ENCODE data around the gene ANKRD23.
A peak's percentile ranks its signal among the peaks of the same experiment; 100 is the strongest.

ANKRD23 gene

GRCh38 chr2:96839875-96840850 lies 3.7 kb downstream of the ANKRD23 start:
- DNase-seq (ENCODE audit: extremely low read depth in 1 of 2, low read depth in 1 of 2): no peak

- DNase-seq (ENCODE audit: extremely low read depth in 1 of 2, low read depth in 1 of 2): peak; percentile 56 to 75
Observed at GRCh38 chr2:96839293-96839874, 4.4 kb downstream of the ANKRD23 start.

GRCh38 chr2:96838345-96839292 lies 5.2 kb downstream of the ANKRD23 start:
- DNase-seq (ENCODE audit: extremely low read depth in 1 of 2, low read depth in 1 of 2): no peak

GRCh38 chr2:96837575-96837974 lies 6.2 kb downstream of the ANKRD23 start:
- DNase-seq (ENCODE audit: extremely low read depth in 1 of 2, low read depth in 1 of 2): no peak

- no peak for DNase-seq (ENCODE audit: extremely low read depth in 1 of 2, low read depth in 1 of 2)
Observed at GRCh38 chr2:96835830-96836229, 8.0 kb downstream of the ANKRD23 start.

- DNase-seq (ENCODE audit: extremely low read depth in 1 of 2, low read depth in 1 of 2): no peak
Observed at GRCh38 chr2:96832754-96833507, 10.9 kb downstream of the ANKRD23 start.

GRCh38 chr2:96832408-96832753 lies 11.4 kb downstream of the ANKRD23 start:
- no peak for DNase-seq (ENCODE audit: extremely low read depth in 1 of 2, low read depth in 1 of 2)

- no peak for DNase-seq (ENCODE audit: extremely low read depth in 1 of 2, low read depth in 1 of 2)
Observed at GRCh38 chr2:96831679-96832078, 12.1 kb downstream of the ANKRD23 start.

- DNase-seq (ENCODE audit: extremely low read depth in 1 of 2, low read depth in 1 of 2): no peak
Observed at GRCh38 chr2:96830044-96830562, 13.7 kb downstream of the ANKRD23 start.

- no peak for DNase-seq (ENCODE audit: extremely low read depth in 1 of 2, low read depth in 1 of 2)
Observed at GRCh38 chr2:96828874-96829273, 14.9 kb downstream of the ANKRD23 start.

- no peak for DNase-seq (ENCODE audit: extremely low read depth in 1 of 2, low read depth in 1 of 2)
Observed at GRCh38 chr2:96828436-96828835, 15.4 kb downstream of the ANKRD23 start.

GRCh38 chr2:96826546-96827278 lies 17.1 kb downstream of the ANKRD23 start:
- no peak for DNase-seq (ENCODE audit: extremely low read depth in 1 of 2, low read depth in 1 of 2)

GRCh38 chr2:96825057-96825456 lies 18.8 kb downstream of the ANKRD23 start:
- DNase-seq (ENCODE audit: extremely low read depth in 1 of 2, low read depth in 1 of 2): no peak

- no peak for DNase-seq (ENCODE audit: extremely low read depth in 1 of 2, low read depth in 1 of 2)
Observed at GRCh38 chr2:96824079-96824870, 19.5 kb downstream of the ANKRD23 start.

GRCh38 chr2:96823198-96823597 lies 20.6 kb downstream of the ANKRD23 start:
- no peak for DNase-seq (ENCODE audit: extremely low read depth in 1 of 2, low read depth in 1 of 2)

- no peak for DNase-seq (ENCODE audit: extremely low read depth in 1 of 2, low read depth in 1 of 2)
Observed at GRCh38 chr2:96822786-96823185, 21.0 kb downstream of the ANKRD23 start.

- DNase-seq (ENCODE audit: extremely low read depth in 1 of 2, low read depth in 1 of 2): no peak
Observed at GRCh38 chr2:96821113-96821675, 22.6 kb downstream of the ANKRD23 start.

- DNase-seq (ENCODE audit: extremely low read depth in 1 of 2, low read depth in 1 of 2): no peak
Observed at GRCh38 chr2:96819876-96820511, 23.8 kb downstream of the ANKRD23 start.

Data from stimulated activated CD8-positive, alpha-beta memory T cell treated with anti-CD3 and anti-CD28 coated beads, Interleukin-7, amount 100 ng/mL, for 48 hours (primary cell).